ENCODE results near the gene BEND7.

The BEND7 gene

GRCh38 chr10:13511409-13511808, 17.4 kb downstream of the BEND7 start:
- Histone ChIP-seq H3K27ac (no peak overlapping the region), H3K27me3 (replicated peaks) (no peaks in the 10 kb centered on the region), H3K36me3 (replicated peaks) (no peaks in the 10 kb centered on the region), H3K4me3 (ENCODE audit: low read depth, low read length) (no peak overlapping the region)
- TF ChIP-seq, protein P1, sequence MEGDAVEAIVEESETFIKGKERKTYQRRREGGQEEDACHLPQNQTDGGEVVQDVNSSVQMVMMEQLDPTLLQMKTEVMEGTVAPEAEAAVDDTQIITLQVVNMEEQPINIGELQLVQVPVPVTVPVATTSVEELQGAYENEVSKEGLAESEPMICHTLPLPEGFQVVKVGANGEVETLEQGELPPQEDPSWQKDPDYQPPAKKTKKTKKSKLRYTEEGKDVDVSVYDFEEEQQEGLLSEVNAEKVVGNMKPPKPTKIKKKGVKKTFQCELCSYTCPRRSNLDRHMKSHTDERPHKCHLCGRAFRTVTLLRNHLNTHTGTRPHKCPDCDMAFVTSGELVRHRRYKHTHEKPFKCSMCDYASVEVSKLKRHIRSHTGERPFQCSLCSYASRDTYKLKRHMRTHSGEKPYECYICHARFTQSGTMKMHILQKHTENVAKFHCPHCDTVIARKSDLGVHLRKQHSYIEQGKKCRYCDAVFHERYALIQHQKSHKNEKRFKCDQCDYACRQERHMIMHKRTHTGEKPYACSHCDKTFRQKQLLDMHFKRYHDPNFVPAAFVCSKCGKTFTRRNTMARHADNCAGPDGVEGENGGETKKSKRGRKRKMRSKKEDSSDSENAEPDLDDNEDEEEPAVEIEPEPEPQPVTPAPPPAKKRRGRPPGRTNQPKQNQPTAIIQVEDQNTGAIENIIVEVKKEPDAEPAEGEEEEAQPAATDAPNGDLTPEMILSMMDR (IDR thresholded peaks at IDR 0.05; ENCODE audit: low read depth, low read length, missing control alignments): no peak
- in situ Hi-C loops (cut with HindIII; ENCODE audit: low pct_ligation_motif_present, low sequenced_read_pairs): no loop called here
- DNase-seq: no peak

- no peak overlapping the region for H3K27ac ChIP-seq
- H3K27me3 ChIP-seq (replicated peaks): no peaks in the 10 kb centered on the region
- no peak overlapping the region for H3K4me3 ChIP-seq (ENCODE audit: low read depth, low read length)
- no peak for DNase-seq
- in situ Hi-C loops (cut with HindIII; ENCODE audit: low pct_ligation_motif_present, low sequenced_read_pairs): no loop called here
- TF ChIP-seq, protein P1 (IDR thresholded peaks at IDR 0.05; ENCODE audit: low read depth, low read length, missing control alignments): no peak
- no peaks in the 10 kb centered on the region for H3K36me3 ChIP-seq (replicated peaks)
These were observed 23.6 kb downstream of the BEND7 start for GRCh38 chr10:13505052-13505680.

- no peak overlapping the region for H3K27ac ChIP-seq
- in situ Hi-C loops (cut with HindIII; ENCODE audit: low pct_ligation_motif_present, low sequenced_read_pairs): no loop called here
- no peak overlapping the region for H3K4me3 ChIP-seq (ENCODE audit: low read depth, low read length)
- H3K36me3 ChIP-seq (replicated peaks): no peaks in the 10 kb centered on the region
- DNase-seq: peak; percentile 70
- no peaks in the 10 kb centered on the region for H3K27me3 ChIP-seq (replicated peaks)
- TF ChIP-seq, protein P1 (IDR thresholded peaks at IDR 0.05; ENCODE audit: low read depth, low read length, missing control alignments): no peak
These were observed 24.9 kb downstream of the BEND7 start for GRCh38 chr10:13503745-13504463.

GRCh38 chr10:13502380-13502779, 26.4 kb downstream of the BEND7 start:
- Histone ChIP-seq H3K27ac (no peak overlapping the region), H3K27me3 (replicated peaks) (no peaks in the 10 kb centered on the region), H3K4me3 (ENCODE audit: low read depth, low read length) (no peak overlapping the region), H3K36me3 (replicated peaks) (no peaks in the 10 kb centered on the region)
- in situ Hi-C loops (cut with HindIII; ENCODE audit: low pct_ligation_motif_present, low sequenced_read_pairs): no loop called here
- TF ChIP-seq, protein P1 (IDR thresholded peaks at IDR 0.05; ENCODE audit: low read depth, low read length, missing control alignments): no peak
- no peak for DNase-seq

GRCh38 chr10:13500201-13500600, 28.6 kb downstream of the BEND7 start:
- H3K36me3 ChIP-seq (replicated peaks): no peaks in the 10 kb centered on the region
- in situ Hi-C loops (cut with HindIII; ENCODE audit: low pct_ligation_motif_present, low sequenced_read_pairs): no loop called here

More at GRCh38 chr10:13500201-13500600, 28.6 kb downstream of the BEND7 start:
- Histone ChIP-seq H3K4me3 (ENCODE audit: low read depth, low read length) (no peak overlapping the region), H3K27ac (no peak overlapping the region), H3K27me3 (replicated peaks) (no peaks in the 10 kb centered on the region)
- no peak for DNase-seq
- TF ChIP-seq, protein P1 (IDR thresholded peaks at IDR 0.05; ENCODE audit: low read depth, low read length, missing control alignments): no peak
